WTC11 (cell line): ENCODE measurements around the gene ENO2. TPM values are rescaled to one million over a fixed set of nuclear protein-coding genes. Genes with fewer than 3 reads are reported as not detected.
A peak's percentile ranks its signal among the peaks of the same experiment; 100 is the strongest.

Source experiments
- ATAC-seq: fragments of 200-7000 bp; cut with Tn5 transposase; 2 replicates; pipeline ENCODE4 v1.10.0; 2021; ENCODE audit warnings: mild to moderate bottlenecking, moderate library complexity
- CTCF ChIA-PET: fragments of 300-600 bp; sonication (Branson Sonifier 250); formaldehyde crosslinking; loops from one replicate; lab custom pipeline; 2021; ENCODE audit warnings: antibody characterized with exemption; lab: Charles Lee
- POLR2A ChIA-PET: fragments of 350-600 bp; sonication (Branson Sonifier 250); formaldehyde crosslinking; loops from one replicate; lab custom pipeline; 2021; ENCODE audit warnings: antibody characterized with exemption; lab: Charles Lee
- DNase-seq: peaks from one replicate; pipeline ENCODE4 v3.0.0; 2021; ENCODE audit warnings: low spot score
- H3K27ac Mint-ChIP-seq: 2 replicates; pipeline ENCODE4 v1.8.0; 2021; ENCODE audit warnings: mixed read lengths
- H3K27me3 Mint-ChIP-seq: 2 replicates; pipeline ENCODE4 v1.8.0; 2021; ENCODE audit warnings: low read depth, mild to moderate bottlenecking, moderate library complexity, mixed read lengths
- H3K36me3 Mint-ChIP-seq: 2 replicates; pipeline ENCODE4 v1.8.0; 2021; ENCODE audit warnings: mixed read lengths
- H3K4me1 Mint-ChIP-seq: 2 replicates; pipeline ENCODE4 v1.8.0; 2022; ENCODE audit warnings: mixed read lengths
- H3K4me3 Mint-ChIP-seq: 2 replicates; pipeline ENCODE4 v1.8.0; 2021; ENCODE audit warnings: mild to moderate bottlenecking, moderate library complexity, mixed read lengths
- H3K9me3 Mint-ChIP-seq: 2 replicates; pipeline ENCODE4 v1.8.0; 2021; ENCODE audit warnings: mixed read lengths
- CREB1 ChIP-seq: sonication (generic); formaldehyde crosslinking; IDR thresholded peaks from 2 replicates; pipeline ENCODE4 v1.8.0; 2023; ENCODE audit warnings: mild to moderate bottlenecking, missing genetic modification reagents
- ETV6 ChIP-seq: sonication (generic); formaldehyde crosslinking; IDR thresholded peaks from 2 replicates; pipeline ENCODE4 v1.8.1; 2022; ENCODE audit warnings: mild to moderate bottlenecking, missing genetic modification reagents
- FOXP1 ChIP-seq: sonication (generic); formaldehyde crosslinking; IDR thresholded peaks from 2 replicates; pipeline ENCODE4 v1.8.0; 2022; ENCODE audit warnings: missing genetic modification reagents, mild to moderate bottlenecking, moderate library complexity, borderline replicate concordance
- GTF2I ChIP-seq: fragments of 250-450 bp; sonication (Bioruptor Pico); conservative IDR thresholded peaks from 2 replicates; pipeline ENCODE4 v1.4.0; 2021; ENCODE audit warnings: mild to moderate bottlenecking
- JAZF1 ChIP-seq: fragments of 250-450 bp; sonication (Bioruptor Pico); IDR thresholded peaks from 2 replicates; pipeline ENCODE4 v1.9.0; 2021; ENCODE audit warnings: moderate library complexity, mild to moderate bottlenecking, inconsistent platforms
- OVOL2 ChIP-seq: fragments of 250-450 bp; sonication (Bioruptor Pico); IDR thresholded peaks from 2 replicates; pipeline ENCODE4 v1.9.0; 2021; ENCODE audit warnings: mild to moderate bottlenecking, borderline replicate concordance
- TCF7 ChIP-seq: sonication (generic); formaldehyde crosslinking; IDR thresholded peaks from 2 replicates; pipeline ENCODE4 v1.8.0; 2022; ENCODE audit warnings: mild to moderate bottlenecking, low read depth, missing genetic modification reagents, moderate library complexity
- TEAD1 ChIP-seq: sonication (generic); formaldehyde crosslinking; IDR thresholded peaks from 2 replicates; pipeline ENCODE4 v1.8.0; 2022; ENCODE audit warnings: mild to moderate bottlenecking, missing genetic modification reagents
- total RNA-seq: library from RNA; stranded (reverse); gene quantifications from 3 replicates; pipeline ENCODE4 v1.2.3, GENCODE V29; 2021
- TF ChIP-seq, protein P1 (sequence below): sonication (generic); formaldehyde crosslinking; IDR thresholded peaks from 2 replicates; pipeline ENCODE4 v1.8.0; 2022; ENCODE audit warnings: mild to moderate bottlenecking, missing genetic modification reagents
- TF ChIP-seq, protein P2 (sequence below): fragments of 250-450 bp; sonication (Bioruptor Pico); IDR thresholded peaks from 2 replicates; pipeline ENCODE4 v1.9.0; 2021; ENCODE audit warnings: mild to moderate bottlenecking
- TF ChIP-seq, protein P3 (sequence below): fragments of 250-450 bp; sonication (Bioruptor Pico); IDR thresholded peaks from 2 replicates; pipeline ENCODE4 v1.8.0; 2021; ENCODE audit warnings: mild to moderate bottlenecking
- TF ChIP-seq, protein P4 (sequence below): fragments of 200-600 bp; IDR thresholded peaks from 2 replicates; pipeline ENCODE4 v1.8.0; 2022; ENCODE audit warnings: antibody characterized with exemption
- TF ChIP-seq, protein P5 (sequence below): sonication (generic); formaldehyde crosslinking; IDR thresholded peaks from 2 replicates; pipeline ENCODE4 v1.8.1; 2023; ENCODE audit warnings: mild to moderate bottlenecking, missing genetic modification reagents
- TF ChIP-seq, protein P6 (sequence below): sonication (generic); formaldehyde crosslinking; IDR thresholded peaks from 2 replicates; pipeline ENCODE4 v1.8.1; 2022; ENCODE audit warnings: low read depth, mild to moderate bottlenecking, moderate library complexity, missing genetic modification reagents, borderline replicate concordance
- TF ChIP-seq, protein P7 (sequence below): sonication (generic); formaldehyde crosslinking; IDR thresholded peaks from 2 replicates; pipeline ENCODE4 v1.8.1; 2022; ENCODE audit warnings: mild to moderate bottlenecking, missing genetic modification reagents, moderate library complexity, borderline replicate concordance
- TF ChIP-seq, protein P8 (sequence below): fragments of 250-450 bp; sonication (Bioruptor Pico); IDR thresholded peaks from 2 replicates; pipeline ENCODE4 v1.9.0; 2021; ENCODE audit warnings: mild to moderate bottlenecking, borderline replicate concordance

Gene ENO2
- total RNA-seq, 1 experiment from 2014 or later: 118 TPM

DNA sequence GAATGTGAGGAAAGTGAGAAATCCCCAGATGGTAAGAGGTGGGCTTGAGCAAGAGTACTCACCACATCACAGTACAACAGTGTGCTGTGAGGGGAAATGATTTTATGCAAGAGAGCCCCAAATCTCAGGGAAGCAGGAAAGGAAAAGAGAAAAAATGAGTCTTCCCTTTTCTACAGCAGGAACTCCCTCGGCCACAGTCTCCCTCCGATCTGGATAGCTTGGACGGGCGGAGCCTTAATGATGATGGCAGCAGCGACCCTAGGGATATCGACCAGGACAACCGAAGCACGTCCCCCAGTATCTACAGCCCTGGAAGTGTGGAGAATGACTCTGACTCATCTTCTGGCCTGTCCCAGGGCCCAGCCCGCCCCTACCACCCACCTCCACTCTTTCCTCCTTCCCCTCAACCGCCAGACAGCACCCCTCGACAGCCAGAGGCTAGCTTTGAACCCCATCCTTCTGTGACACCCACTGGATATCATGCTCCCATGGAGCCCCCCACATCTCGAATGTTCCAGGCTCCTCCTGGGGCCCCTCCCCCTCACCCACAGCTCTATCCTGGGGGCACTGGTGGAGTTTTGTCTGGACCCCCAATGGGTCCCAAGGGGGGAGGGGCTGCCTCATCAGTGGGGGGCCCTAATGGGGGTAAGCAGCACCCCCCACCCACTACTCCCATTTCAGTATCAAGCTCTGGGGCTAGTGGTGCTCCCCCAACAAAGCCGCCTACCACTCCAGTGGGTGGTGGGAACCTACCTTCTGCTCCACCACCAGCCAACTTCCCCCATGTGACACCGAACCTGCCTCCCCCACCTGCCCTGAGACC is 21.2 kb downstream of the ENO2 start (continued):
- TF ChIP-seq FOXP1 (CRISPR knock-in tag): no peak
- TF ChIP-seq, protein P1, sequence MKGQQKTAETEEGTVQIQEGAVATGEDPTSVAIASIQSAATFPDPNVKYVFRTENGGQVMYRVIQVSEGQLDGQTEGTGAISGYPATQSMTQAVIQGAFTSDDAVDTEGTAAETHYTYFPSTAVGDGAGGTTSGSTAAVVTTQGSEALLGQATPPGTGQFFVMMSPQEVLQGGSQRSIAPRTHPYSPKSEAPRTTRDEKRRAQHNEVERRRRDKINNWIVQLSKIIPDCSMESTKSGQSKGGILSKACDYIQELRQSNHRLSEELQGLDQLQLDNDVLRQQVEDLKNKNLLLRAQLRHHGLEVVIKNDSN (CRISPR knock-in tag): no peak

DNA sequence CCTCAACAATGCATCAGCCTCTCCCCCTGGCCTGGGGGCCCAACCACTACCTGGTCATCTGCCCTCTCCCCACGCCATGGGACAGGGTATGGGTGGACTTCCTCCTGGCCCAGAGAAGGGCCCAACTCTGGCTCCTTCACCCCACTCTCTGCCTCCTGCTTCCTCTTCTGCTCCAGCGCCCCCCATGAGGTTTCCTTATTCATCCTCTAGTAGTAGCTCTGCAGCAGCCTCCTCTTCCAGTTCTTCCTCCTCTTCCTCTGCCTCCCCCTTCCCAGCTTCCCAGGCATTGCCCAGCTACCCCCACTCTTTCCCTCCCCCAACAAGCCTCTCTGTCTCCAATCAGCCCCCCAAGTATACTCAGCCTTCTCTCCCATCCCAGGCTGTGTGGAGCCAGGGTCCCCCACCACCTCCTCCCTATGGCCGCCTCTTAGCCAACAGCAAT is 21.8 kb downstream of the ENO2 start:
- H3K36me3 Mint-ChIP-seq: peaks cover 46% of the 10 kb centered on the region
- CTCF ChIA-PET: interaction anchor here (0.5 to 6.9 kb wide), 10 partner anchors 9 to 173 kb away, joined by 3 to 93 read pairs (median 18); partner anchors contain the start of genes ATN1 and SPSB2
- no peaks in the 10 kb centered on the region for H3K9me3 Mint-ChIP-seq
- DNase-seq: no peak
- H3K4me3 Mint-ChIP-seq: peak overlapping the region; percentile 69
- H3K27me3 Mint-ChIP-seq: no peaks in the 10 kb centered on the region
- peaks cover 24% of the 10 kb centered on the region for H3K4me1 Mint-ChIP-seq
- H3K27ac Mint-ChIP-seq: peak overlapping the region; percentile 83
- POLR2A ChIA-PET: interaction anchor here (0.9 to 4.3 kb wide), 4 partner anchors 9 to 67 kb away, joined by 3 to 44 read pairs (median 8); no protein-coding TSS in a partner anchor
- ATAC-seq: no peak
- TF ChIP-seq, protein P1 (CRISPR knock-in tag): no peak
- no peak for TF ChIP-seq TCF7
- no peak for TF ChIP-seq JAZF1 (CRISPR knock-in tag)
- TF ChIP-seq, protein P2, sequence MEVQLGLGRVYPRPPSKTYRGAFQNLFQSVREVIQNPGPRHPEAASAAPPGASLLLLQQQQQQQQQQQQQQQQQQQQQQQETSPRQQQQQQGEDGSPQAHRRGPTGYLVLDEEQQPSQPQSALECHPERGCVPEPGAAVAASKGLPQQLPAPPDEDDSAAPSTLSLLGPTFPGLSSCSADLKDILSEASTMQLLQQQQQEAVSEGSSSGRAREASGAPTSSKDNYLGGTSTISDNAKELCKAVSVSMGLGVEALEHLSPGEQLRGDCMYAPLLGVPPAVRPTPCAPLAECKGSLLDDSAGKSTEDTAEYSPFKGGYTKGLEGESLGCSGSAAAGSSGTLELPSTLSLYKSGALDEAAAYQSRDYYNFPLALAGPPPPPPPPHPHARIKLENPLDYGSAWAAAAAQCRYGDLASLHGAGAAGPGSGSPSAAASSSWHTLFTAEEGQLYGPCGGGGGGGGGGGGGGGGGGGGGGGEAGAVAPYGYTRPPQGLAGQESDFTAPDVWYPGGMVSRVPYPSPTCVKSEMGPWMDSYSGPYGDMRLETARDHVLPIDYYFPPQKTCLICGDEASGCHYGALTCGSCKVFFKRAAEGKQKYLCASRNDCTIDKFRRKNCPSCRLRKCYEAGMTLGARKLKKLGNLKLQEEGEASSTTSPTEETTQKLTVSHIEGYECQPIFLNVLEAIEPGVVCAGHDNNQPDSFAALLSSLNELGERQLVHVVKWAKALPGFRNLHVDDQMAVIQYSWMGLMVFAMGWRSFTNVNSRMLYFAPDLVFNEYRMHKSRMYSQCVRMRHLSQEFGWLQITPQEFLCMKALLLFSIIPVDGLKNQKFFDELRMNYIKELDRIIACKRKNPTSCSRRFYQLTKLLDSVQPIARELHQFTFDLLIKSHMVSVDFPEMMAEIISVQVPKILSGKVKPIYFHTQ: no peak
- TF ChIP-seq, protein P3, sequence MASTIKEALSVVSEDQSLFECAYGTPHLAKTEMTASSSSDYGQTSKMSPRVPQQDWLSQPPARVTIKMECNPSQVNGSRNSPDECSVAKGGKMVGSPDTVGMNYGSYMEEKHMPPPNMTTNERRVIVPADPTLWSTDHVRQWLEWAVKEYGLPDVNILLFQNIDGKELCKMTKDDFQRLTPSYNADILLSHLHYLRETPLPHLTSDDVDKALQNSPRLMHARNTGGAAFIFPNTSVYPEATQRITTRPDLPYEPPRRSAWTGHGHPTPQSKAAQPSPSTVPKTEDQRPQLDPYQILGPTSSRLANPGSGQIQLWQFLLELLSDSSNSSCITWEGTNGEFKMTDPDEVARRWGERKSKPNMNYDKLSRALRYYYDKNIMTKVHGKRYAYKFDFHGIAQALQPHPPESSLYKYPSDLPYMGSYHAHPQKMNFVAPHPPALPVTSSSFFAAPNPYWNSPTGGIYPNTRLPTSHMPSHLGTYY (CRISPR knock-in tag): no peak
- no peak for TF ChIP-seq OVOL2 (CRISPR knock-in tag)
- TF ChIP-seq, protein P4, sequence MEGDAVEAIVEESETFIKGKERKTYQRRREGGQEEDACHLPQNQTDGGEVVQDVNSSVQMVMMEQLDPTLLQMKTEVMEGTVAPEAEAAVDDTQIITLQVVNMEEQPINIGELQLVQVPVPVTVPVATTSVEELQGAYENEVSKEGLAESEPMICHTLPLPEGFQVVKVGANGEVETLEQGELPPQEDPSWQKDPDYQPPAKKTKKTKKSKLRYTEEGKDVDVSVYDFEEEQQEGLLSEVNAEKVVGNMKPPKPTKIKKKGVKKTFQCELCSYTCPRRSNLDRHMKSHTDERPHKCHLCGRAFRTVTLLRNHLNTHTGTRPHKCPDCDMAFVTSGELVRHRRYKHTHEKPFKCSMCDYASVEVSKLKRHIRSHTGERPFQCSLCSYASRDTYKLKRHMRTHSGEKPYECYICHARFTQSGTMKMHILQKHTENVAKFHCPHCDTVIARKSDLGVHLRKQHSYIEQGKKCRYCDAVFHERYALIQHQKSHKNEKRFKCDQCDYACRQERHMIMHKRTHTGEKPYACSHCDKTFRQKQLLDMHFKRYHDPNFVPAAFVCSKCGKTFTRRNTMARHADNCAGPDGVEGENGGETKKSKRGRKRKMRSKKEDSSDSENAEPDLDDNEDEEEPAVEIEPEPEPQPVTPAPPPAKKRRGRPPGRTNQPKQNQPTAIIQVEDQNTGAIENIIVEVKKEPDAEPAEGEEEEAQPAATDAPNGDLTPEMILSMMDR: no peak
- TF ChIP-seq, protein P5, sequence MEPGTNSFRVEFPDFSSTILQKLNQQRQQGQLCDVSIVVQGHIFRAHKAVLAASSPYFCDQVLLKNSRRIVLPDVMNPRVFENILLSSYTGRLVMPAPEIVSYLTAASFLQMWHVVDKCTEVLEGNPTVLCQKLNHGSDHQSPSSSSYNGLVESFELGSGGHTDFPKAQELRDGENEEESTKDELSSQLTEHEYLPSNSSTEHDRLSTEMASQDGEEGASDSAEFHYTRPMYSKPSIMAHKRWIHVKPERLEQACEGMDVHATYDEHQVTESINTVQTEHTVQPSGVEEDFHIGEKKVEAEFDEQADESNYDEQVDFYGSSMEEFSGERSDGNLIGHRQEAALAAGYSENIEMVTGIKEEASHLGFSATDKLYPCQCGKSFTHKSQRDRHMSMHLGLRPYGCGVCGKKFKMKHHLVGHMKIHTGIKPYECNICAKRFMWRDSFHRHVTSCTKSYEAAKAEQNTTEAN (CRISPR knock-in tag): no peak
- TF ChIP-seq, protein P6, sequence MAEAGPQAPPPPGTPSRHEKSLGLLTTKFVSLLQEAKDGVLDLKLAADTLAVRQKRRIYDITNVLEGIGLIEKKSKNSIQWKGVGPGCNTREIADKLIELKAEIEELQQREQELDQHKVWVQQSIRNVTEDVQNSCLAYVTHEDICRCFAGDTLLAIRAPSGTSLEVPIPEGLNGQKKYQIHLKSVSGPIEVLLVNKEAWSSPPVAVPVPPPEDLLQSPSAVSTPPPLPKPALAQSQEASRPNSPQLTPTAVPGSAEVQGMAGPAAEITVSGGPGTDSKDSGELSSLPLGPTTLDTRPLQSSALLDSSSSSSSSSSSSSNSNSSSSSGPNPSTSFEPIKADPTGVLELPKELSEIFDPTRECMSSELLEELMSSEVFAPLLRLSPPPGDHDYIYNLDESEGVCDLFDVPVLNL (CRISPR knock-in tag): no peak
- TF ChIP-seq CREB1 (CRISPR knock-in tag): no peak
- TF ChIP-seq, protein P7, sequence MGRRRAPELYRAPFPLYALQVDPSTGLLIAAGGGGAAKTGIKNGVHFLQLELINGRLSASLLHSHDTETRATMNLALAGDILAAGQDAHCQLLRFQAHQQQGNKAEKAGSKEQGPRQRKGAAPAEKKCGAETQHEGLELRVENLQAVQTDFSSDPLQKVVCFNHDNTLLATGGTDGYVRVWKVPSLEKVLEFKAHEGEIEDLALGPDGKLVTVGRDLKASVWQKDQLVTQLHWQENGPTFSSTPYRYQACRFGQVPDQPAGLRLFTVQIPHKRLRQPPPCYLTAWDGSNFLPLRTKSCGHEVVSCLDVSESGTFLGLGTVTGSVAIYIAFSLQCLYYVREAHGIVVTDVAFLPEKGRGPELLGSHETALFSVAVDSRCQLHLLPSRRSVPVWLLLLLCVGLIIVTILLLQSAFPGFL (CRISPR knock-in tag): no peak
- TF ChIP-seq, protein P8, sequence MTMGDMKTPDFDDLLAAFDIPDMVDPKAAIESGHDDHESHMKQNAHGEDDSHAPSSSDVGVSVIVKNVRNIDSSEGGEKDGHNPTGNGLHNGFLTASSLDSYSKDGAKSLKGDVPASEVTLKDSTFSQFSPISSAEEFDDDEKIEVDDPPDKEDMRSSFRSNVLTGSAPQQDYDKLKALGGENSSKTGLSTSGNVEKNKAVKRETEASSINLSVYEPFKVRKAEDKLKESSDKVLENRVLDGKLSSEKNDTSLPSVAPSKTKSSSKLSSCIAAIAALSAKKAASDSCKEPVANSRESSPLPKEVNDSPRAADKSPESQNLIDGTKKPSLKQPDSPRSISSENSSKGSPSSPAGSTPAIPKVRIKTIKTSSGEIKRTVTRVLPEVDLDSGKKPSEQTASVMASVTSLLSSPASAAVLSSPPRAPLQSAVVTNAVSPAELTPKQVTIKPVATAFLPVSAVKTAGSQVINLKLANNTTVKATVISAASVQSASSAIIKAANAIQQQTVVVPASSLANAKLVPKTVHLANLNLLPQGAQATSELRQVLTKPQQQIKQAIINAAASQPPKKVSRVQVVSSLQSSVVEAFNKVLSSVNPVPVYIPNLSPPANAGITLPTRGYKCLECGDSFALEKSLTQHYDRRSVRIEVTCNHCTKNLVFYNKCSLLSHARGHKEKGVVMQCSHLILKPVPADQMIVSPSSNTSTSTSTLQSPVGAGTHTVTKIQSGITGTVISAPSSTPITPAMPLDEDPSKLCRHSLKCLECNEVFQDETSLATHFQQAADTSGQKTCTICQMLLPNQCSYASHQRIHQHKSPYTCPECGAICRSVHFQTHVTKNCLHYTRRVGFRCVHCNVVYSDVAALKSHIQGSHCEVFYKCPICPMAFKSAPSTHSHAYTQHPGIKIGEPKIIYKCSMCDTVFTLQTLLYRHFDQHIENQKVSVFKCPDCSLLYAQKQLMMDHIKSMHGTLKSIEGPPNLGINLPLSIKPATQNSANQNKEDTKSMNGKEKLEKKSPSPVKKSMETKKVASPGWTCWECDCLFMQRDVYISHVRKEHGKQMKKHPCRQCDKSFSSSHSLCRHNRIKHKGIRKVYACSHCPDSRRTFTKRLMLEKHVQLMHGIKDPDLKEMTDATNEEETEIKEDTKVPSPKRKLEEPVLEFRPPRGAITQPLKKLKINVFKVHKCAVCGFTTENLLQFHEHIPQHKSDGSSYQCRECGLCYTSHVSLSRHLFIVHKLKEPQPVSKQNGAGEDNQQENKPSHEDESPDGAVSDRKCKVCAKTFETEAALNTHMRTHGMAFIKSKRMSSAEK (CRISPR knock-in tag): no peak
- no peak for TF ChIP-seq TEAD1 (CRISPR knock-in tag)
- no peak for TF ChIP-seq ETV6
- TF ChIP-seq GTF2I: no peak
